ENCODE results near the gene SPAG16. TPM values are rescaled to one million over a fixed set of nuclear protein-coding genes. Genes with fewer than 3 reads are reported as not detected.

The SPAG16 gene
- total RNA-seq, 6 experiments from 2014 or later = 15.4 to 20.0 (median 17.5) TPM

- H3K9me3 Mint-ChIP-seq = no peaks in the 10 kb centered on the region
- peaks cover 7% of the 10 kb centered on the region for H3K4me1 Mint-ChIP-seq (ENCODE audit: low read depth)
- H3K36me3 Mint-ChIP-seq (ENCODE audit: low read depth) = no peaks in the 10 kb centered on the region
- H3K4me3 Mint-ChIP-seq = no peak overlapping the region
- DNase-seq = no peak
- H3K27me3 Mint-ChIP-seq (ENCODE audit: insufficient read depth) = no peaks in the 10 kb centered on the region
- no peak overlapping the region for H3K27ac Mint-ChIP-seq
- TF ChIP-seq, protein P1, sequence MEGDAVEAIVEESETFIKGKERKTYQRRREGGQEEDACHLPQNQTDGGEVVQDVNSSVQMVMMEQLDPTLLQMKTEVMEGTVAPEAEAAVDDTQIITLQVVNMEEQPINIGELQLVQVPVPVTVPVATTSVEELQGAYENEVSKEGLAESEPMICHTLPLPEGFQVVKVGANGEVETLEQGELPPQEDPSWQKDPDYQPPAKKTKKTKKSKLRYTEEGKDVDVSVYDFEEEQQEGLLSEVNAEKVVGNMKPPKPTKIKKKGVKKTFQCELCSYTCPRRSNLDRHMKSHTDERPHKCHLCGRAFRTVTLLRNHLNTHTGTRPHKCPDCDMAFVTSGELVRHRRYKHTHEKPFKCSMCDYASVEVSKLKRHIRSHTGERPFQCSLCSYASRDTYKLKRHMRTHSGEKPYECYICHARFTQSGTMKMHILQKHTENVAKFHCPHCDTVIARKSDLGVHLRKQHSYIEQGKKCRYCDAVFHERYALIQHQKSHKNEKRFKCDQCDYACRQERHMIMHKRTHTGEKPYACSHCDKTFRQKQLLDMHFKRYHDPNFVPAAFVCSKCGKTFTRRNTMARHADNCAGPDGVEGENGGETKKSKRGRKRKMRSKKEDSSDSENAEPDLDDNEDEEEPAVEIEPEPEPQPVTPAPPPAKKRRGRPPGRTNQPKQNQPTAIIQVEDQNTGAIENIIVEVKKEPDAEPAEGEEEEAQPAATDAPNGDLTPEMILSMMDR (IDR thresholded peaks at IDR 0.05) = no peak
These were observed 804.3 kb downstream of the SPAG16 start for GRCh38 chr2:214088536-214088935.

- TF ChIP-seq, protein P1 (IDR thresholded peaks at IDR 0.05) = no peak
- no peak for DNase-seq
- no peak overlapping the region for H3K4me3 Mint-ChIP-seq
- no peaks in the 10 kb centered on the region for H3K9me3 Mint-ChIP-seq
- no peaks in the 10 kb centered on the region for H3K4me1 Mint-ChIP-seq (ENCODE audit: low read depth)
- no peaks in the 10 kb centered on the region for H3K36me3 Mint-ChIP-seq (ENCODE audit: low read depth)
- no peaks in the 10 kb centered on the region; the same call in 1 of the 2 replicates for H3K27me3 Mint-ChIP-seq (ENCODE audit: insufficient read depth)
- no peak overlapping the region for H3K27ac Mint-ChIP-seq
These were observed 812.0 kb downstream of the SPAG16 start for GRCh38 chr2:214096208-214096715.

DNA sequence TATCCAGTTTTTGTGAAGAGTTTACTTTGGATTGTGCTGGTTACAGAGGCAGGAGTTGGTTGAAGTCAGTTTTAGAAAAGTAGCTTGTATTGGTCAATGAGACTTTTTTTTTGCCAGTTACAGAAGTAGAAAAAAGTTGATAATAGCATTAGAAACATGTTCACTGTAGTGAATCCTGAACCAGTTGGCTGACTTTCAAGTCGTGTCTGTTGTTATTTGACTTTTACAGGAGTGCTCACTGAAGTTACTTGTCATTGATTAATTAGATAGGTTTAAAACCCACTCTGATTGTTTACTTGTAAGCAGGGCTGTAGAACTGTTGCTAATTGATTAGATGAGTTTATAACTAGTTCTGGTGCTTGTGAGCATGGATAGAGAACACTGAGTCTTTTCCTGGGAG lies 814.5 kb downstream of the SPAG16 start:
- Mint-ChIP-seq H3K36me3 (ENCODE audit: low read depth) (no peaks in the 10 kb centered on the region), H3K27me3 (ENCODE audit: insufficient read depth) (no peaks in the 10 kb centered on the region; the same call in none of the 2 replicates), H3K4me1 (ENCODE audit: low read depth) (peaks cover 8% of the 10 kb centered on the region), H3K27ac (no peak overlapping the region), H3K9me3 (no peaks in the 10 kb centered on the region), H3K4me3 (no peak overlapping the region)
- no peak for DNase-seq
- TF ChIP-seq, protein P1 (IDR thresholded peaks at IDR 0.05) = no peak

DNA sequence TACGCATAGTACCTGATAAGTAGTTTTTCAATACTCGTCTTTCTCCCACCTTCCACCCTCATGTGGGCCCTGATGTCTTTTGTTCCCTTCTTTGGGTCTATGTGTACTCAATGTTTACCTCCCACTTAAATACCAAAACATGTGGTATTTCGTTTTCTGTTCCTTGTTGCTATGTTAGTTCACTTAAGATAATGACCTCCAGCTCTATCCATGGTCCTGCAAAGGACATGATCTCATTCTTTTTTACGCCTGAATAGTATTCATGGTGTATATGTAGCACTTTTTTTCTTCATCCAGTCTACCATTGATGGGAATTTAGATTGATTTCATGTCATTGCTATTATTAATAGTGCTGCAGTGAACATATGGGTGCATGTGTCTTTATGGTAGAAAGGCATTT lies 816.2 kb downstream of the SPAG16 start:
- DNase-seq = no peak
- TF ChIP-seq, protein P1 (IDR thresholded peaks at IDR 0.05) = no peak
- H3K27ac Mint-ChIP-seq = no peak overlapping the region
- H3K4me3 Mint-ChIP-seq = no peak overlapping the region
- no peaks in the 10 kb centered on the region for H3K36me3 Mint-ChIP-seq (ENCODE audit: low read depth)
- no peaks in the 10 kb centered on the region for H3K9me3 Mint-ChIP-seq
- H3K27me3 Mint-ChIP-seq (ENCODE audit: insufficient read depth) = no peaks in the 10 kb centered on the region; the same call in none of the 2 replicates
- peaks cover 10% of the 10 kb centered on the region for H3K4me1 Mint-ChIP-seq (ENCODE audit: low read depth)

- H3K4me3 Mint-ChIP-seq = peak overlapping the region; percentile 8; the same call in 1 of the 2 replicates
- TF ChIP-seq, protein P1 (IDR thresholded peaks at IDR 0.05) = no peak
- no peak for DNase-seq
- H3K27me3 Mint-ChIP-seq (ENCODE audit: insufficient read depth) = no peaks in the 10 kb centered on the region; the same call in none of the 2 replicates
- H3K4me1 Mint-ChIP-seq (ENCODE audit: low read depth) = peaks cover 10% of the 10 kb centered on the region
- H3K9me3 Mint-ChIP-seq = no peaks in the 10 kb centered on the region
- no peaks in the 10 kb centered on the region for H3K36me3 Mint-ChIP-seq (ENCODE audit: low read depth)
- no peak overlapping the region for H3K27ac Mint-ChIP-seq
These were observed 819.2 kb downstream of the SPAG16 start for GRCh38 chr2:214103276-214104001.
